BJ (cell line): ENCODE results near the gene LMAN2. TPM values are rescaled to one million over a fixed set of nuclear protein-coding genes. Genes with fewer than 3 reads are reported as not detected.

Experiments used
- CTCF ChIA-PET: fragments of 350-600 bp; formaldehyde crosslinking; extraction: SDS; loops from one replicate; lab custom pipeline; 2021; ENCODE audit warnings: antibody characterized with exemption, inconsistent platforms; lab: Yijun Ruan, JAX
- POLR2A ChIA-PET: fragments of 300-600 bp; sonication (Branson Sonifier 250); formaldehyde crosslinking; extraction: SDS; loops from one replicate; lab custom pipeline; 2021; ENCODE audit warnings: antibody characterized with exemption; lab: Charles Lee
- DNase-seq: peaks from one replicate; pipeline ENCODE4 v3.0.0-alpha.2; 2011; ENCODE audit warnings: low read depth
- H3K27me3 ChIP-seq: 2 replicates; pipeline ENCODE4 v1.6.0; 2011; ENCODE audit warnings: low read length; ENCODE audit not compliant: control insufficient read depth, insufficient read depth
- H3K36me3 ChIP-seq: 2 replicates; pipeline ENCODE4 v1.5.1; 2011; ENCODE audit warnings: low read length; ENCODE audit not compliant: control insufficient read depth, insufficient read depth
- H3K4me3 ChIP-seq: 2 replicates; pipeline ENCODE4 v1.5.1; 2011; ENCODE audit warnings: low read depth, mild to moderate bottlenecking, control low read depth, low read length
- CTCF ChIP-seq: IDR thresholded peaks from 2 replicates; pipeline ENCODE4 v1.5.1; 2011; ENCODE audit warnings: low read depth, mild to moderate bottlenecking, control low read depth, inconsistent platforms, low read length, moderate library complexity; ENCODE audit not compliant: insufficient read depth
- polyA plus RNA-seq: library from polyadenylated mRNA; depleted of rRNA; stranded (reverse); fragments of >200 nt; gene quantifications from 2 replicates; pipeline ENCODE4 v1.2.3, GENCODE V29; 2011

LMAN2 gene
- polyA plus RNA-seq, 1 experiment = 248 TPM

- no peak for DNase-seq
- ChIA-PET CTCF (interaction anchor here (10.3 kb wide), 1 partner anchor 191 kb away, joined by 84 read pairs; no protein-coding TSS in a partner anchor), POLR2A (interaction anchor here (0.5 kb wide), 1 partner anchor 242 kb away, joined by 4 read pairs; no protein-coding TSS in a partner anchor)
- peak within 1 kb of the TSS; percentile 71 for H3K4me3 ChIP-seq
- peak; percentile 44 for TF ChIP-seq CTCF
- H3K27me3 ChIP-seq = no peaks in the 10 kb centered on the region
- peaks cover 16% of the 10 kb centered on the region for H3K36me3 ChIP-seq
These were observed 48.1 kb downstream of the LMAN2 start, which contains the start of the genes PRELID1 and RAB24 for GRCh38 chr5:177303121-177303924. Gene PRELID1, plus strand, starts transcription at chr5:177303799. Its CDS starts 187 bp downstream, at chr5:177303986. Gene RAB24, minus strand, starts transcription at chr5:177303719. Its CDS starts 431 bp downstream, at chr5:177303288.

GRCh38 chr5:177302354-177303110 lies 48.9 kb downstream of the LMAN2 start:
- CTCF ChIA-PET = interaction anchor here (1.1 to 10.3 kb wide), 4 partner anchors 8 to 190 kb away, joined by 3 to 84 read pairs (median 5); no protein-coding TSS in a partner anchor
- DNase-seq = no peak
- POLR2A ChIA-PET = no interaction called here
- Histone ChIP-seq H3K27me3 (no peaks in the 10 kb centered on the region), H3K4me3 (peak overlapping the region; percentile 71), H3K36me3 (peaks cover 16% of the 10 kb centered on the region)
- TF ChIP-seq CTCF = peak; percentile 30; the same call in 1 of the 2 replicates

GRCh38 chr5:177301503-177302165 lies 49.8 kb downstream of the LMAN2 start:
- H3K27me3 ChIP-seq = no peaks in the 10 kb centered on the region
- POLR2A ChIA-PET = no interaction called here
- no peak for TF ChIP-seq CTCF
- H3K36me3 ChIP-seq = peaks cover 14% of the 10 kb centered on the region
- no peak overlapping the region for H3K4me3 ChIP-seq
- no peak for DNase-seq
- CTCF ChIA-PET = interaction anchor here (1.0 to 10.3 kb wide), 5 partner anchors 8 to 189 kb away, joined by 3 to 84 read pairs (median 4); no protein-coding TSS in a partner anchor

GRCh38 chr5:177300951-177301350 lies 50.5 kb downstream of the LMAN2 start:
- H3K36me3 ChIP-seq = peaks cover 16% of the 10 kb centered on the region
- no peak for DNase-seq
- ChIA-PET POLR2A (no interaction called here), CTCF (interaction anchor here (1.0 to 10.3 kb wide), 4 partner anchors 9 to 188 kb away, joined by 3 to 84 read pairs (median 5); no protein-coding TSS in a partner anchor)
- no peak for TF ChIP-seq CTCF
- H3K4me3 ChIP-seq = no peak overlapping the region
- H3K27me3 ChIP-seq = no peaks in the 10 kb centered on the region
